Peyer's patch (tissue), 4 donors: ENCODE results near the gene SLFN12L.
"Not testable (repeated sequence)": the region's sequence is repeated elsewhere in the genome, so short reads cannot be mapped to it uniquely, and the experiment has no call there.

Experiments
- CTCF ChIP-seq, 6 experiments: fragments of 450-650 bp in 4 of 6; fragments of 200-600 bp in 2 of 6; sonication (generic) in 1 of 6; IDR thresholded peaks; one replicate each; pipeline ENCODE4 v1.5.1; 2017 to 2019; ENCODE audit warnings: antibody characterized with exemption in 6 of 6, mild to moderate bottlenecking in 3 of 6, moderate library complexity in 1 of 6
- POLR2A ChIP-seq, 2 donors: fragments of 450-650 bp; IDR thresholded peaks; one replicate each; pipeline ENCODE4 v1.5.1; 2017; ENCODE audit warnings: antibody characterized with exemption in 2 of 2, mild to moderate bottlenecking in 2 of 2, moderate library complexity in 2 of 2

GRCh38 chr17:35507714-35508113 lies 29.8 kb downstream of the SLFN12L start:
- TF ChIP-seq CTCF, POLR2A (IDR thresholded peaks at IDR 0.05): not testable (repeated sequence)
